Measurements from ENCODE around the gene SORCS3. TPM values are rescaled to one million over a fixed set of nuclear protein-coding genes. Genes with fewer than 3 reads are reported as not detected.

Gene SORCS3
- total RNA-seq, 1 experiment from 2014 or later = not detected

DNA sequence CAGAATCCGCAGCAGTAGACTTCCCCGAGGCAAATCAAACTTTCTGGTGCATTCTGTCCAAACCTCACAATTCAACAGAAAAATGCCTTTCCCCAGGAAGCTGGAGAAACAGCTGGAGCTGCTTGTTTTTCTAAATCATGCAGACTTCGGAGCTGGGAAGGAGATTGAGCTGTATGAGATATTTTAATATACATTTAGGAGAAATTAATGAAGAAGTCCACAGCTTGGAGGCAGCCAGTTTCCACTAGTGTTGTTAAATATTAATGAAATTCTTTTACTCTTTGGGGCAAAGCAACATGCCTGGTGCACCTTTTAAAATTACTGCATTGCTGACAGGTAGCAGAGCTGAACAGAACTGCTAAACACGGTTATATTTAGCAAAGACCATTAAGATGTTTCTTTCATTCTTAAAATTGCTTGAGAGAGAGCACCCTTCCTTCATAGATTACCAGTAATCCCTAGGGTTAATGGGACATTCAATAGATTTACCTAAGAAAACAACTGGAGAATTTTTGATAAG is 566.4 kb downstream of the SORCS3 start:
- H3K27me3 Mint-ChIP-seq (ENCODE audit: insufficient read depth, unreplicated experiment) = no peaks in the 10 kb centered on the region
- peaks cover 8% of the 10 kb centered on the region for H3K4me1 Mint-ChIP-seq (ENCODE audit: insufficient read depth, unreplicated experiment)
- H3K27ac Mint-ChIP-seq (ENCODE audit: low read depth, unreplicated experiment) = no peak overlapping the region
- no peak overlapping the region for H3K4me3 Mint-ChIP-seq (ENCODE audit: unreplicated experiment)
- intact Hi-C loops (cut with micrococcal nuclease) = no loop called here
- DNase-seq (ENCODE audit: unreplicated experiment) = no peak
- TF ChIP-seq, protein P1, sequence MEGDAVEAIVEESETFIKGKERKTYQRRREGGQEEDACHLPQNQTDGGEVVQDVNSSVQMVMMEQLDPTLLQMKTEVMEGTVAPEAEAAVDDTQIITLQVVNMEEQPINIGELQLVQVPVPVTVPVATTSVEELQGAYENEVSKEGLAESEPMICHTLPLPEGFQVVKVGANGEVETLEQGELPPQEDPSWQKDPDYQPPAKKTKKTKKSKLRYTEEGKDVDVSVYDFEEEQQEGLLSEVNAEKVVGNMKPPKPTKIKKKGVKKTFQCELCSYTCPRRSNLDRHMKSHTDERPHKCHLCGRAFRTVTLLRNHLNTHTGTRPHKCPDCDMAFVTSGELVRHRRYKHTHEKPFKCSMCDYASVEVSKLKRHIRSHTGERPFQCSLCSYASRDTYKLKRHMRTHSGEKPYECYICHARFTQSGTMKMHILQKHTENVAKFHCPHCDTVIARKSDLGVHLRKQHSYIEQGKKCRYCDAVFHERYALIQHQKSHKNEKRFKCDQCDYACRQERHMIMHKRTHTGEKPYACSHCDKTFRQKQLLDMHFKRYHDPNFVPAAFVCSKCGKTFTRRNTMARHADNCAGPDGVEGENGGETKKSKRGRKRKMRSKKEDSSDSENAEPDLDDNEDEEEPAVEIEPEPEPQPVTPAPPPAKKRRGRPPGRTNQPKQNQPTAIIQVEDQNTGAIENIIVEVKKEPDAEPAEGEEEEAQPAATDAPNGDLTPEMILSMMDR (IDR thresholded peaks at IDR 0.05; ENCODE audit: unreplicated experiment) = no peak
- peaks cover 15% of the 10 kb centered on the region for H3K9me3 Mint-ChIP-seq (ENCODE audit: unreplicated experiment)
- POLR2A ChIA-PET = no interaction called here
- BruUV-seq (replicated peaks) = no TSS peak
- CTCF ChIA-PET = interaction anchor here (0.7 kb wide), 1 partner anchor 35 kb away, joined by 3 read pairs; no protein-coding TSS in a partner anchor
- no peaks in the 10 kb centered on the region for H3K36me3 Mint-ChIP-seq (ENCODE audit: insufficient read depth, unreplicated experiment)

DNA sequence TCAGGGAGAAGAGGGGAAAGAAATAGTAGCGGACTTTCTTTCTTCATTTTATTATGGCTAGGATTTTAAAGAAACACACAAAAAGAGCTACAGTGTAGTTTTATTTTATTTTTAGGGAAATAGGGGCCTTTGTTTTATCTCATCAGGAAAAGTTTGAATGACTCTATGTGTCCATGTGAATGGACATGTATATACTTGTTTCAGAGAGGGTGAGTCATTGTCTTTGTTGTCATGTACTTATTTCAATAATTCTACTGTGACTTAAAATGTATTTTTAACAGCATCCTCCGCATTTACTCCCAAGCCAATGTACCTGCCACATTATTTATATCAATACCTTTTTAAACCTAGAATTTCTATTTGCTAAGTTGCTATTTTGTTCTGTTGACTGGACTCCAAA is 569.5 kb downstream of the SORCS3 start:
- peak; percentile 45 for DNase-seq (ENCODE audit: unreplicated experiment)
- intact Hi-C loops (cut with micrococcal nuclease) = no loop called here
- H3K36me3 Mint-ChIP-seq (ENCODE audit: insufficient read depth, unreplicated experiment) = no peaks in the 10 kb centered on the region

DNA sequence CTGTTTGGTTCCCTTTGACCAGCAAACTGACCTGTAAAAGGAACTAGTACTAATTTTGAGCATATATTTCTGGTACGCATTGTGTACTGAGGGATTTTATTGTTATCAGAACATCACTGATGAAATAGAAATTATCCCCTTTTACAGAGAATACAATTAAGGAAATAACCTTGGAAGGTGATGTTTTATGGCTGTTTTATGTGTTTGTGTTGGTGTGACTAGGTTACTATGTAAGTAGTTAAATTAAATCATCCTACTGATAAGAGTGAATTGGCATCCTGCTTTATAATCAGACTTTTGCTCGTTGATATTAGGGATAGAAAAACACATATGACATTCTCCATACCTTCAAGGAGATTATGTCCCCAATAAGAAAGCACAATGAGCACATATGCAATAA is 596.6 kb downstream of the SORCS3 start:
- BruUV-seq (replicated peaks) = no TSS peak
- Mint-ChIP-seq H3K36me3 (ENCODE audit: insufficient read depth, unreplicated experiment) (no peaks in the 10 kb centered on the region), H3K4me1 (ENCODE audit: insufficient read depth, unreplicated experiment) (no peaks in the 10 kb centered on the region), H3K27ac (ENCODE audit: low read depth, unreplicated experiment) (no peak overlapping the region), H3K9me3 (ENCODE audit: unreplicated experiment) (peaks cover 18% of the 10 kb centered on the region), H3K27me3 (ENCODE audit: insufficient read depth, unreplicated experiment) (no peaks in the 10 kb centered on the region), H3K4me3 (ENCODE audit: unreplicated experiment) (no peak overlapping the region)
- no peak for DNase-seq (ENCODE audit: unreplicated experiment)
- intact Hi-C loops (cut with micrococcal nuclease) = no loop called here
- CTCF ChIA-PET = no interaction called here
- TF ChIP-seq, protein P1 (IDR thresholded peaks at IDR 0.05; ENCODE audit: unreplicated experiment) = no peak
- POLR2A ChIA-PET = no interaction called here

More for the DNA sequence above, 569.5 kb downstream of the SORCS3 start:
- ChIA-PET POLR2A (no interaction called here), CTCF (no interaction called here)
- Mint-ChIP-seq H3K4me3 (ENCODE audit: unreplicated experiment) (peak overlapping the region; percentile 22), H3K27me3 (ENCODE audit: insufficient read depth, unreplicated experiment) (no peaks in the 10 kb centered on the region), H3K9me3 (ENCODE audit: unreplicated experiment) (peaks cover 32% of the 10 kb centered on the region), H3K27ac (ENCODE audit: low read depth, unreplicated experiment) (peak overlapping the region; percentile 94), H3K4me1 (ENCODE audit: insufficient read depth, unreplicated experiment) (peaks cover 8% of the 10 kb centered on the region)
- TF ChIP-seq, protein P1 (IDR thresholded peaks at IDR 0.05; ENCODE audit: unreplicated experiment) = no peak
- BruUV-seq (replicated peaks) = no TSS peak

DNA sequence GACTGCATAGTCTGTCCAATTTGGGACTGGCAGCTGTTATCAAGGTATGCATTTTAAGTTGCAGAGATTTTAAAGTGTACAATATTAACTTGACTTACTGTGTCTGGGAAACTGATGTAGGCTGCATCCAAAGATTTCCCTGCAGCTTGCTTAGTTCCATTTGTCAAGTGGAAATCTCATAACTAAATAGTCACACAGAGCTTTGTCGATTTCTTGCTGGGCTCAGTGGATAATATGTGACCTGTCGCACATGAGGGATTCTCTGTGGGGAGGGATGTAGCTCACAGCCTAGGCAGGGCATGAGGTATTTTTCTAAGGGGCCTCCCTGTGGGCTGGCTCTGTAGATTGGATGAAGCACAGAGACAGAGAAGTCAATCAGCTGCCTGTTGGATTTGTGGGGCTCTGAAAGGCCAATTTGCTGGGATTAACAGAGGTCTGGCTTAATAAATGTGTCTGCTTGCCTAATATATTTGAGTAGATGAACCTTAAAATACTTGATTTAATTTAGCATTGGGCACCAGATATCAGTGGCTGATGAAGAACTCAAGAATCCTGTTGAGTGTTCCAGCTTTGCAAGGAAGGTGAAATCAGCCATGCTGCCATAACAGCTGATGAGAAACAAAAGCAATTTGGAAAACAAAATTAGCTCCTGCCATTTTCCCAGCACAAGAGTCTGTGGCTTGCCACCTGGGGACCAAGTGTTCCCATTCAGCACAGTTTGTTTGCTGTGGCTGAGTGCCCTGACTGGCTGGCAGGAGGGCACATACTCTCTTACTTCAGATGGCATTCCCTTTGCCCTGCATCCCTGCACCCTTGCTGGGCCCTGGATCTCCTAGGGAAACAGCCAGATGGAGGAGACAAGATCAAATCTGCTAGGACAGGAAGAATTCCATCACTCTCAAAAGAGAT is 598.5 kb downstream of the SORCS3 start:
- intact Hi-C loops (cut with micrococcal nuclease) = no loop called here
- H3K27me3 Mint-ChIP-seq (ENCODE audit: insufficient read depth, unreplicated experiment) = no peaks in the 10 kb centered on the region
- H3K9me3 Mint-ChIP-seq (ENCODE audit: unreplicated experiment) = peaks cover 7% of the 10 kb centered on the region
- TF ChIP-seq, protein P1 (IDR thresholded peaks at IDR 0.05; ENCODE audit: unreplicated experiment) = no peak
- no peaks in the 10 kb centered on the region for H3K36me3 Mint-ChIP-seq (ENCODE audit: insufficient read depth, unreplicated experiment)
- no TSS peak for BruUV-seq (replicated peaks)
- no peaks in the 10 kb centered on the region for H3K4me1 Mint-ChIP-seq (ENCODE audit: insufficient read depth, unreplicated experiment)
- DNase-seq (ENCODE audit: unreplicated experiment) = no peak
- CTCF ChIA-PET = interaction anchor here (0.7 to 0.8 kb wide), 2 partner anchors 43 to 525 kb away, joined by 3 read pairs; no protein-coding TSS in a partner anchor
- no peak overlapping the region for H3K4me3 Mint-ChIP-seq (ENCODE audit: unreplicated experiment)
- no peak overlapping the region for H3K27ac Mint-ChIP-seq (ENCODE audit: low read depth, unreplicated experiment)
- POLR2A ChIA-PET = interaction anchor here (0.6 kb wide), 1 partner anchor 53 kb away, joined by 3 read pairs; no protein-coding TSS in a partner anchor
